Muscle of leg (tissue), 11 donors: Measurements from ENCODE around the gene KIR3DL3. TPM values are rescaled to one million over a fixed set of nuclear protein-coding genes. Genes with fewer than 3 reads are reported as not detected.
"Not testable (repeated sequence)": the region's sequence is repeated elsewhere in the genome, so short reads cannot be mapped to it uniquely, and the experiment has no call there.

ENCODE experiments used
- DNase-seq: peaks from one replicate; pipeline ENCODE4 v3.0.0; 2013
- H3K27ac ChIP-seq: one replicate; pipeline ENCODE4 v1.5.1; 2013; ENCODE audit warnings: mild to moderate bottlenecking, low read length, control low read depth
- H3K27me3 ChIP-seq: one replicate; pipeline ENCODE4 v1.6.1; 2013; ENCODE audit warnings: low read length; ENCODE audit not compliant: control insufficient read depth, insufficient read depth
- H3K36me3 ChIP-seq: one replicate; pipeline ENCODE4 v1.6.1; 2013; ENCODE audit warnings: low read length; ENCODE audit not compliant: control insufficient read depth, insufficient read depth
- H3K4me1 ChIP-seq: one replicate; pipeline ENCODE4 v1.6.1; 2013; ENCODE audit warnings: low read length; ENCODE audit not compliant: control insufficient read depth, insufficient read depth
- H3K4me3 ChIP-seq: one replicate; pipeline ENCODE4 v1.5.1; 2013; ENCODE audit warnings: low read length, control low read depth
- H3K9me3 ChIP-seq: replicated peaks from 2 replicates; pipeline ENCODE4 v1.6.1; 2013; ENCODE audit warnings: low read depth, low read length; ENCODE audit not compliant: control insufficient read depth
- WGBS: methylation state at CpG from one replicate; pipeline ENCODE4 v1.1.5; 2013; ENCODE audit warnings: missing lambda C conversion rate; ENCODE audit not compliant: insufficient coverage; 5-methylcytosine and 5-hydroxymethylcytosine counted together
- polyA plus RNA-seq, 8 donors: library from polyadenylated mRNA; unstranded; fragments of 120-200 nt; gene quantifications; one replicate each; pipeline versions ENCODE4 v1.2.1 to v1.2.3, GENCODE V29; 2013; ENCODE audit warnings: inconsistent platforms in 1 of 8, low replicate concordance in 1 of 8; ENCODE audit not compliant: insufficient read length in 8 of 8, insufficient read depth in 1 of 8
- total RNA-seq: library from RNA; stranded (reverse); fragments of 120-200 nt; gene quantifications from one replicate; pipeline ENCODE4 v1.2.4, GENCODE V29; 2013

The KIR3DL3 gene
- total and polyA plus RNA-seq, 9 donors: not detected

DNA sequence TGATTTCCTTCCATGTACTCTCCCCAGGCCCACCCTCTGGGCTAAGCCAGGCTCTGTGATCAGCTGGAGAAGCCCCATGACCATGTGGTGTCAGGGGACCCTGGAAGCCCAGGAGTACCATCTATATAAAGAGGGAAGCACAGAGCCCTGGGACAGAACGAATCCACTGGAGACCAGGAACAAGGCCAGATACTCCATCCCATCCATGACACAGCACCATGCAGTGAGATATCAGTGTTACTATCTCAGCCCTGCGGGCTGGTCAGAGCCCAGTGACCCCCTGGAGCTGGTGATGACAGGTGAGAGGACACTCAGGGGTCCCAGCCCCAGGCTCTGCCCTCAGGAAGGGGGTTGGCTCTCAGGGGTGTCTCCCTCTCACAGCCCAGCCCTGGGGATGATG, 27.5 kb upstream of the KIR3DL3 start:
- Histone ChIP-seq H3K4me3 (no peak overlapping the region), H3K36me3 (no peaks in the 10 kb centered on the region), H3K27me3 (no peaks in the 10 kb centered on the region), H3K27ac (no peak overlapping the region), H3K9me3 (peaks cover 2% of the 10 kb centered on the region), H3K4me1 (no peaks in the 10 kb centered on the region)
- WGBS: no CpG with 5 or more reads among the region's 2 CpGs
- DNase-seq: no peak

- not testable (repeated sequence) for H3K27me3 ChIP-seq, H3K27ac ChIP-seq, H3K36me3 ChIP-seq, H3K4me1 ChIP-seq, H3K4me3 ChIP-seq, H3K9me3 ChIP-seq, DNase-seq
- 66% methylated on average over 4 of the region's 13 CpGs for WGBS
Observed at GRCh38 chr19:54697716-54698115, 26.5 kb upstream of the KIR3DL3 start.

GRCh38 chr19:54704928-54705327, 19.3 kb upstream of the KIR3DL3 start:
- DNase-seq: no peak
- Histone ChIP-seq H3K27me3 (no peaks in the 10 kb centered on the region), H3K4me1 (no peaks in the 10 kb centered on the region), H3K9me3 (peaks cover 28% of the 10 kb centered on the region), H3K4me3 (no peak overlapping the region), H3K36me3 (no peaks in the 10 kb centered on the region), H3K27ac (no peak overlapping the region)
- WGBS: 69% methylated on average over 8 of the region's 8 CpGs

GRCh38 chr19:54707962-54708361, 16.3 kb upstream of the KIR3DL3 start:
- Histone ChIP-seq H3K36me3 (no peaks in the 10 kb centered on the region), H3K9me3 (peaks cover 22% of the 10 kb centered on the region), H3K4me3 (no peak overlapping the region), H3K4me1 (no peaks in the 10 kb centered on the region), H3K27ac (no peak overlapping the region), H3K27me3 (no peaks in the 10 kb centered on the region)
- WGBS: 69% methylated on average over 2 of the region's 4 CpGs
- DNase-seq: no peak

DNA sequence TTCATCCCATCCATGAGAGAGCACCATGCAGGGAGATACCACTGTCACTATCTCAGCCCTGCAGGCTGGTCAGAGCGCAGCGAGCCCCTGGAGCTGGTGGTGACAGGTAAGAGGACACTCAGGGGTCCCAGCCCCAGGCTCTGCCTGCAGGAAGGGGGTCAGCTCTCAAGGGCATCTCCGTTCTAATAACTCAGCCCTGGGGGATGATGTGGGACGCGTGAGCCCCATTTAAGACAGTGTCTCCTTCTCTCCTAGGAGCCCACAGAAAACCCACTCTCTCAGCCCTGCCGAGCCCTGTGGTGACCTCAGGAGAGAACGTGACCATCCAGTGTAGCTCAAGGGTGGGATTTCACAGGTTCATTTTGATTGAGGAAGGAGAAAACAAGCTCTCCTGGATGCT, 15.5 kb upstream of the KIR3DL3 start:
- Histone ChIP-seq H3K27ac (no peak overlapping the region), H3K27me3 (no peaks in the 10 kb centered on the region), H3K9me3 (peaks cover 21% of the 10 kb centered on the region), H3K4me1 (no peaks in the 10 kb centered on the region), H3K4me3 (no peak overlapping the region), H3K36me3 (no peaks in the 10 kb centered on the region)
- DNase-seq: no peak
- 72% methylated on average over 3 of the region's 7 CpGs for WGBS

DNA sequence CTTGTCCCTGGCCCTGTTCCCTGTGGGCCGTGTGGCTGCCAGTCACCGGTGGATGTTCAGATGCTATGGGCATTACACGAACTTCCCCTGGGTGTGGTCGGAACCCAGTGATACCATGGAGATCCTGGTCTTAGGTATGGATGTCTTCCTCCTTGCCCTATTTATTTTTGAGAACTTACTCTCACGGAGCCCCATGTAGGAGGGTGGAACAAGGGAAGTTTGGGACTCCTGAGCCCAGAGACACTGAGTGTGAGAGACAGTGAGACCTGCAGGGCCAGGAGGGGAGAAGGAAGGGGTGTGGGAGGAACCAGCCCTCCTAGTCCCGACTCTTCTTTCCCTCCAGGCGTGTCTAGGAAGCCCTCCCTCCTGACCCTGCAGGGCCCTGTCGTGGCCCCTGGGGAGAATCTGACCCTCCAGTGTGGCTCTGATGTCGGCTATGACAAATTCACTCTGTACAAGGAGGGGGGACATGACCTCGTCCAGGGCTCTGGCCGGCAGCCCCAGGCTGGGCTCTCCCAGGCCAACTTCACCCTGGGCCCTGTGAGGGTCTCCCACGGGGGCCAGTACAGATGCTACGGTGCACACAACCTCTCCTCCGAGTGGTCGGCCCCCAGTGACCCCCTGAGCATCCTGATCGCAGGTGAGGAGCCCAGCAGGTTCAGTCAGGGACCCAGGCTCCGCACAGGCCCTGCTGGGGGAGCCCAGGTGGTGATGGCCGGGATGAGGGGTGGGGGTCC, 14.9 kb upstream of the KIR3DL3 start:
- H3K36me3 ChIP-seq: no peaks in the 10 kb centered on the region
- H3K9me3 ChIP-seq: peaks cover 18% of the 10 kb centered on the region
- no peaks in the 10 kb centered on the region for H3K4me1 ChIP-seq
- H3K27me3 ChIP-seq: no peaks in the 10 kb centered on the region
- WGBS: 82% methylated on average over 10 of the region's 18 CpGs
- no peak for DNase-seq
- no peak overlapping the region for H3K4me3 ChIP-seq
- H3K27ac ChIP-seq: no peak overlapping the region

DNA sequence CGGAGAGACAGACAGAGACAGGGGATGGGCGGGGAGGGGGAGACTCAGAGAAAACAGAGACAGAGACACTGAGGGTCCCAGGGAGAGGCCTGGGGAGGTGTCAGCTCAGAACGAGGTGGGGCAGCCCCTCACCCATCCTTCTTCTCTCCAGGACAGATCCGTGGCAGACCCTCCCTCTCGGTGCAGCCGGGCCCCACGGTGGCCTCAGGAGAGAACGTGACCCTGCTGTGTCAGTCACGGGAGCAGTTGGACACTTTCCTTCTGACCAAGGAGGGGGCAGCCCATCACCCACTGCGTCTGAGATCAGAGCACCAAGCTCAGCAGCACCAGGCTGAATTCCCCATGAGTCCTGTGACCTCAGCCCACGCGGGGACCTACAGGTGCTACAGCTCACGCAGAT, 14.3 kb upstream of the KIR3DL3 start:
- not testable (repeated sequence) for H3K36me3 ChIP-seq, H3K27me3 ChIP-seq, H3K4me3 ChIP-seq, H3K27ac ChIP-seq, H3K4me1 ChIP-seq, DNase-seq
- WGBS: 69% methylated on average over 8 of the region's 13 CpGs
- H3K9me3 ChIP-seq: peaks cover 14% of the 10 kb centered on the region

DNA sequence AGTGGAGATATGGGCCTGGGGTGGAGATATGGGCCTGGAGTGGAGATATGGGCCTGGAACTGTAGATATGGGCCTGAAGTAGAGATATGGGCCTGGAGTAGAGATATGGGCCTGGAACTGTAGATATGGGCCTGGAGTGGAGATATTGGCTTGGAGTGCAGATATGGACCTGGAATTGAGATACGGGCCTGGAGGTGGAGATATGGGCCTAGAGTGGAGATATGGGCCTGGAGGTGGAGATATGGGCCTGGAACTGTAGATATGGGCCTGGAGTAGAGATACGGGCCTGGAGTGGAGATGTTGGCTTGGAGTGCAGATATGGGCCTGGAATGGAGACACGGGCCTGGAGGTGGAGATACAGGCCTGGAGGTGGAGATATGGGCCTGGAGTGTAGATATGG, 402 bp downstream of the KIR3DL3 start:
- Histone ChIP-seq H3K27ac (no peak overlapping the region), H3K9me3 (peaks cover 32% of the 10 kb centered on the region), H3K27me3 (no peaks in the 10 kb centered on the region), H3K4me3 (no peak overlapping the region), H3K4me1 (no peaks in the 10 kb centered on the region), H3K36me3 (no peaks in the 10 kb centered on the region)
- DNase-seq: no peak
- WGBS: 59% methylated on average over 3 of the region's 3 CpGs

- Histone ChIP-seq H3K36me3 (no peaks in the 10 kb centered on the region), H3K4me1 (no peaks in the 10 kb centered on the region), H3K27ac (no peak overlapping the region), H3K27me3 (no peaks in the 10 kb centered on the region), H3K4me3 (no peak overlapping the region), H3K9me3 (peaks cover 32% of the 10 kb centered on the region)
- DNase-seq: no peak
- WGBS: 75% methylated on average over 4 of the region's 7 CpGs
Observed at GRCh38 chr19:54725321-54725720, 1.1 kb downstream of the KIR3DL3 start.

GRCh38 chr19:54727562-54727961, 3.3 kb downstream of the KIR3DL3 start:
- no peak for DNase-seq
- no peaks in the 10 kb centered on the region for H3K27me3 ChIP-seq
- peaks cover 28% of the 10 kb centered on the region for H3K9me3 ChIP-seq
- 70% methylated on average over 6 of the region's 10 CpGs for WGBS
- no peak overlapping the region for H3K27ac ChIP-seq
- no peak overlapping the region for H3K4me3 ChIP-seq
- H3K4me1 ChIP-seq: no peaks in the 10 kb centered on the region
- H3K36me3 ChIP-seq: no peaks in the 10 kb centered on the region

DNA sequence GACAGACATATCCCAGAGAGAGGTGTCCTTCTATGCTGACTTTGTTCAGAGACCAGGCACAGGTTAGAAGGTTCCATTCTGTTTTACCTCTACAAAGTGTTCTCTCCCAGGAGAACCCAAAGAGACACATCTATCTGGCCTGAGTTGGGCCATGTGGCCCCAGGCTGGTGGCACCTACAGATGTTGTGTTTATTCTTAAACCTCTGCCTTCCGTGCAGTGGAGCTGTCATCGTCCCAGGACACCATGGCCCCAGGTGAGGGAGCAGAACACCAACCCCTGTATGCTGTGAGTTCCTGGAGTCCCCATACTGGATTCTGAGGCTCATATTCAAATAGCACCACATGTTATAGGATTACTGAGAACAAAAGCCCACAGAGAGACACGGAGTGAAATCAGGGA, 3.9 kb downstream of the KIR3DL3 start:
- no peak overlapping the region for H3K4me3 ChIP-seq
- no peak for DNase-seq
- no peak overlapping the region for H3K27ac ChIP-seq
- H3K27me3 ChIP-seq: no peaks in the 10 kb centered on the region
- H3K4me1 ChIP-seq: no peaks in the 10 kb centered on the region
- H3K9me3 ChIP-seq: peaks cover 31% of the 10 kb centered on the region
- H3K36me3 ChIP-seq: no peaks in the 10 kb centered on the region
- 40% methylated on average over 1 of the region's 3 CpGs for WGBS
